Raji (cell line): ENCODE data around the gene DHRS1.

ENCODE experiments used
- POLR2A ChIP-seq: IDR thresholded peaks from 2 replicates; pipeline ENCODE4 v1.6.1; 2011; ENCODE audit warnings: low read depth, low read length, control low read depth; ENCODE audit not compliant: insufficient read depth

The DHRS1 gene

GRCh38 chr14:24283796-24284460 is 15.7 kb downstream of the DHRS1 start:
- no peak for TF ChIP-seq POLR2A

- no peak for TF ChIP-seq POLR2A
These were observed 16.8 kb downstream of the DHRS1 start for GRCh38 chr14:24282736-24283135.

- no peak for TF ChIP-seq POLR2A
These were observed 17.9 kb downstream of the DHRS1 start for GRCh38 chr14:24281636-24282035.

- TF ChIP-seq POLR2A, result no peak
These were observed 18.7 kb downstream of the DHRS1 start for GRCh38 chr14:24280797-24281460.

- no peak for TF ChIP-seq POLR2A
These were observed 20.0 kb downstream of the DHRS1 start for GRCh38 chr14:24279301-24280186.

GRCh38 chr14:24278424-24278823 is 21.2 kb downstream of the DHRS1 start:
- TF ChIP-seq POLR2A, result no peak

GRCh38 chr14:24277606-24278321 is 21.8 kb downstream of the DHRS1 start:
- TF ChIP-seq POLR2A, result no peak

- no peak for TF ChIP-seq POLR2A
These were observed 22.5 kb downstream of the DHRS1 start for GRCh38 chr14:24277071-24277470.

- peak; percentile 31; the same call in 1 of the 2 replicates for TF ChIP-seq POLR2A
These were observed 25.5 kb downstream of the DHRS1 start for GRCh38 chr14:24274101-24274543.

GRCh38 chr14:24273422-24273998 is 26.1 kb downstream of the DHRS1 start:
- TF ChIP-seq POLR2A, result no peak

- no peak for TF ChIP-seq POLR2A
These were observed 27.1 kb downstream of the DHRS1 start for GRCh38 chr14:24272467-24272866.

GRCh38 chr14:24271834-24272263 is 27.7 kb downstream of the DHRS1 start:
- TF ChIP-seq POLR2A, result no peak

GRCh38 chr14:24271134-24271833 is 28.3 kb downstream of the DHRS1 start, which contains the start of gene RABGGTA:
Gene RABGGTA (minus strand): TSS chr14:24271597. CDS start chr14:24271115, 482 bp downstream.
- peak; percentile 82 for TF ChIP-seq POLR2A
